ENCODE results near the gene CCDC7. TPM values are rescaled to one million over a fixed set of nuclear protein-coding genes. Genes with fewer than 3 reads are reported as not detected.
"Not testable (repeated sequence)": the region's sequence is repeated elsewhere in the genome, so short reads cannot be mapped to it uniquely, and the experiment has no call there.

Gene CCDC7
- total RNA-seq, 6 experiments from 2014 or later = 4.1 to 12.4 (median 6.0) TPM

DNA sequence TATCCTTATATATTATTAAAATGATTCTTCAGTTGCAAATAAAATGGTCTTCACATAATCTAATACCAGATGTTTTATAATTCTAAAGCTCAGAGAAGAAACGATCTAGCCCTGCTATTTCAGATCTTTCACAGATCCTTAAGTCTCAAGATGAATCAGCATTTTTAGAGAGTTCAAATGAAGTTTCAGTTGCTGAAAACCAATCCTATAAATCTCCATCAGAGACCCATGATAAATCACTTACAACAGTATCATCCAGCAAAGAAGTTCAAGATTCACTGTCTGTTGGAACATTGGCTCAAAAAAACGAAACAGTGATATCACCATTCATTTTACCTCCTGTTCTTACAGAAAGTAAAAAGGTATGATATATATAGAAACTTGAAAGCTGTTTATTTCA lies 137.0 kb downstream of the CCDC7 start:
- Histone ChIP-seq H3K4me3 (no peak overlapping the region), H3K9me3 (no peaks in the 10 kb centered on the region), H3K4me1 (no peaks in the 10 kb centered on the region), H3K27me3 (no peaks in the 10 kb centered on the region), H3K27ac (no peak overlapping the region), H3K36me3 (no peaks in the 10 kb centered on the region)
- ATAC-seq (no peak), DNase-seq (no peak)
- WGBS (ENCODE audit: insufficient coverage, low coverage, low lambda C conversion rate, missing lambda C conversion rate) = 53% methylated on average over 2 of the region's 2 CpGs
- no peak for TF ChIP-seq POLR2A (IDR thresholded peaks at IDR 0.05)
- TF ChIP-seq, protein P1, sequence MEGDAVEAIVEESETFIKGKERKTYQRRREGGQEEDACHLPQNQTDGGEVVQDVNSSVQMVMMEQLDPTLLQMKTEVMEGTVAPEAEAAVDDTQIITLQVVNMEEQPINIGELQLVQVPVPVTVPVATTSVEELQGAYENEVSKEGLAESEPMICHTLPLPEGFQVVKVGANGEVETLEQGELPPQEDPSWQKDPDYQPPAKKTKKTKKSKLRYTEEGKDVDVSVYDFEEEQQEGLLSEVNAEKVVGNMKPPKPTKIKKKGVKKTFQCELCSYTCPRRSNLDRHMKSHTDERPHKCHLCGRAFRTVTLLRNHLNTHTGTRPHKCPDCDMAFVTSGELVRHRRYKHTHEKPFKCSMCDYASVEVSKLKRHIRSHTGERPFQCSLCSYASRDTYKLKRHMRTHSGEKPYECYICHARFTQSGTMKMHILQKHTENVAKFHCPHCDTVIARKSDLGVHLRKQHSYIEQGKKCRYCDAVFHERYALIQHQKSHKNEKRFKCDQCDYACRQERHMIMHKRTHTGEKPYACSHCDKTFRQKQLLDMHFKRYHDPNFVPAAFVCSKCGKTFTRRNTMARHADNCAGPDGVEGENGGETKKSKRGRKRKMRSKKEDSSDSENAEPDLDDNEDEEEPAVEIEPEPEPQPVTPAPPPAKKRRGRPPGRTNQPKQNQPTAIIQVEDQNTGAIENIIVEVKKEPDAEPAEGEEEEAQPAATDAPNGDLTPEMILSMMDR (IDR thresholded peaks at IDR 0.05) = no peak
- intact Hi-C loops (cut with DNase I) = no loop called here

DNA sequence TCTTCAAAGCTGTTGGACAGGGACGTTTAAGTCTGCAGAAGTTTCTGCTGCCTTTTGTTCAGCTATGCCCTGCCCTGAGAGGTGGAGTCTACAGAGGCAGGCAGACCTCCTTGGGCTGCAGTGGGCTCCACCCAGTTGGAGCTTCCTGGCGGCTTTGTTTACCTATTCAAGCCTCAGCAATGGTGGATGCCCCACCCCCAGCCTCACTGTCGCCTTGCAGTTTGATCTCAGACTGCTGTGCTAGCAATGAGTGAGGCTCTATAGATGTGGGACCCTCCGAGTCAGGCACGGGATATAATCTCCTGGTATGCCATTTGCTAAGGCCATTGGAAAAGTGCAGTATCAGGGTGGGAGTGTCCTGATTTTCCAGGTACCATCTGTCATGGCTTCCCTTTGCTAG lies 152.1 kb downstream of the CCDC7 start:
- H3K4me1 ChIP-seq; H3K27ac ChIP-seq; intact Hi-C loops (cut with DNase I); DNase-seq; H3K36me3 ChIP-seq; ATAC-seq; H3K4me3 ChIP-seq; H3K9me3 ChIP-seq; H3K27me3 ChIP-seq: not testable (repeated sequence)
- WGBS (ENCODE audit: insufficient coverage, low coverage, low lambda C conversion rate, missing lambda C conversion rate) = no CpG with 5 or more reads among the region's 5 CpGs

- Histone ChIP-seq H3K27ac (no peak overlapping the region), H3K4me1 (no peaks in the 10 kb centered on the region), H3K4me3 (no peak overlapping the region), H3K36me3 (no peaks in the 10 kb centered on the region), H3K9me3 (no peaks in the 10 kb centered on the region), H3K27me3 (no peaks in the 10 kb centered on the region)
- no peak for DNase-seq
- TF ChIP-seq, protein P1 (IDR thresholded peaks at IDR 0.05) = no peak
- intact Hi-C loops (cut with DNase I) = no loop called here
- WGBS (ENCODE audit: insufficient coverage, low coverage, low lambda C conversion rate, missing lambda C conversion rate) = 67% methylated on average over 2 of the region's 2 CpGs
- no peak for ATAC-seq
These were observed 154.4 kb downstream of the CCDC7 start for GRCh38 chr10:32600317-32600716.

DNA sequence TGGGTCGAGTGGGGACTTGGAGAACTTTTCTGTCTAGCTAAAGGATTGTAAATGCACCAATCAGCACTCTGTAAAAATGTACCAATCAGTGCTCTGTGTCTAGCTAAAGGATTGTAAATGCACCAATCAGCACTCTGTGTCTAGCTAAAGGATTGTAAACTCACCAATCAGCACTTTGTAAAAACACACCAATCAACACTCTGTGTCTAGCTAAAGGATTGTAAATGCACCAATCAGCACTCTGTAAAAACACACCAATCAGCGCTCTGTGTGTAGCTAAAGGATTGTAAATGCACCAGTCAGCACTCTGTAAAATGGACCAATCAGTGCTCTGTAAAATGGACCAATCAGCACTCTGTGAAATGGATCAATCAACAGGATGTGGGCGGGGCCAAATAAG lies 155.6 kb downstream of the CCDC7 start:
- DNase-seq; H3K27ac ChIP-seq; intact Hi-C loops (cut with DNase I); ATAC-seq; H3K9me3 ChIP-seq; H3K27me3 ChIP-seq; H3K4me3 ChIP-seq; H3K4me1 ChIP-seq; H3K36me3 ChIP-seq: not testable (repeated sequence)
- 51% methylated on average over 2 of the region's 3 CpGs for WGBS (ENCODE audit: insufficient coverage, low coverage, low lambda C conversion rate, missing lambda C conversion rate)

DNA sequence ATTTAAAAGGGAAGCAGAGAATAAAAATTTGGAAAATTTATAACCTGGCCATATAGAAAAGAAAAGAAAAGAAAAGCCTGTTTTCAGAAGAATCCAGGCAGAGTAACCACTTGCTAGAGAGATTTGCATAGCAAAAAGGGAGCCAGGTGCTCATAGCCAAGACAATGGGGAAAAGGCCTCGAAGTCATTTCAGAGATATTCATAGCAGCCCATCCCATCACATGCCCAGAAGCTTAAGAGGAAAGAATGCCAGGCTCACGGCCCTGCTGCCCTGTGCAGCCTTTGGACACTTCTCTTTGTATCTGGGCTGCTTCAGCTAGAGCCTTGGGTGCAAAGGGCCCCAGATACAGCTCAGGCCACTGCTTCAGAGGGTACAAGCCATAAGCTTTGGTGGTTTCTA lies 159.8 kb downstream of the CCDC7 start:
- Histone ChIP-seq H3K4me3 (no peak overlapping the region), H3K27ac (no peak overlapping the region), H3K27me3 (no peaks in the 10 kb centered on the region), H3K36me3 (no peaks in the 10 kb centered on the region), H3K9me3 (no peaks in the 10 kb centered on the region), H3K4me1 (no peaks in the 10 kb centered on the region)
- intact Hi-C loops (cut with DNase I) = no loop called here
- no peak for DNase-seq
- TF ChIP-seq POLR2A (IDR thresholded peaks at IDR 0.05) = no peak
- TF ChIP-seq, protein P1 (IDR thresholded peaks at IDR 0.05) = no peak
- ATAC-seq = no peak
- WGBS (ENCODE audit: insufficient coverage, low coverage, low lambda C conversion rate, missing lambda C conversion rate) = 33% methylated on average over 1 of the region's 2 CpGs

- H3K27ac ChIP-seq; intact Hi-C loops (cut with DNase I); ATAC-seq; H3K4me3 ChIP-seq; DNase-seq; H3K27me3 ChIP-seq; H3K9me3 ChIP-seq; H3K36me3 ChIP-seq; H3K4me1 ChIP-seq: not testable (repeated sequence)
- 100% methylated on average over 2 of the region's 2 CpGs for WGBS (ENCODE audit: insufficient coverage, low coverage, low lambda C conversion rate, missing lambda C conversion rate)
These were observed 164.6 kb downstream of the CCDC7 start for GRCh38 chr10:32610543-32610942.

Measured in right lobe of liver (tissue), 6 donors.